Stomach (tissue), 9 donors: ENCODE data around the gene IGF2BP3. TPM values are rescaled to one million over a fixed set of nuclear protein-coding genes. Genes with fewer than 3 reads are reported as not detected.

Source experiments
- DNase-seq, 2 donors: peaks; one replicate each; pipeline versions ENCODE4 v3.0.0 to v3.0.0-alpha.2; 2013 to 2019
- H3K27ac ChIP-seq, 5 donors: fragments of 200-600 bp in 4 of 5; sonication (generic) in 4 of 5; one replicate each; pipeline ENCODE4 v1.5.1; 2013 to 2019; ENCODE audit warnings: mild to moderate bottlenecking in 1 of 5, moderate library complexity in 1 of 5
- H3K27me3 ChIP-seq, 3 donors: fragments of 200-600 bp; sonication (generic); one replicate each; pipeline ENCODE4 v1.5.1; 2017 to 2019; ENCODE audit warnings: mixed run types in 1 of 3
- H3K36me3 ChIP-seq, 4 donors: fragments of 200-600 bp; sonication (generic); 1 replicate in 3 of 4; 2 replicates in 1 of 4; pipeline ENCODE4 v1.5.1; 2016 to 2019
- H3K4me1 ChIP-seq, 4 donors: fragments of 200-600 bp; sonication (generic); one replicate each; pipeline ENCODE4 v1.5.1; 2016 to 2019
- H3K4me3 ChIP-seq, 4 donors: fragments of 200-600 bp; sonication (generic) in 3 of 4; one replicate each; pipeline ENCODE4 v1.5.1; 2016 to 2019; ENCODE audit warnings: mild to moderate bottlenecking in 1 of 4
- H3K9me3 ChIP-seq, 4 donors: fragments of 200-600 bp; sonication (generic); one replicate each; pipeline ENCODE4 v1.5.1; 2016 to 2019
- EP300 ChIP-seq: sonication (generic); formaldehyde crosslinking; IDR thresholded peaks from one replicate; pipeline ENCODE4 v1.6.1; 2017; ENCODE audit warnings: antibody characterized with exemption
- POLR2A ChIP-seq, 4 donors: fragments of 450-650 bp; IDR thresholded peaks; one replicate each; pipeline ENCODE4 v1.6.1; 2016; ENCODE audit warnings: antibody characterized with exemption in 4 of 4, control low read depth in 2 of 4, mild to moderate bottlenecking in 1 of 4, moderate library complexity in 1 of 4
- POLR2AphosphoS5 ChIP-seq, 3 donors: sonication (generic); formaldehyde crosslinking; IDR thresholded peaks; one replicate each; pipeline ENCODE4 v1.6.1; 2016; ENCODE audit warnings: antibody characterized with exemption in 3 of 3
- WGBS, 5 donors: extraction: QIAGEN DNeasy Blood & Tissue Kit in 3 of 5; methylation state at CpG; one replicate each; pipeline versions ENCODE4 v1.1.5 to v1.1.7; 2013 to 2018; 5-methylcytosine and 5-hydroxymethylcytosine counted together
- intact Hi-C: fragments of 100-400 bp; cut with DNase I; formaldehyde crosslinking; loops from one replicate; pipeline ENCODE4 v1.15.1; 2023; ENCODE audit warnings: low total_unique reads
- polyA plus RNA-seq, 3 donors: library from polyadenylated mRNA; stranded (reverse); fragments of 200-250 nt; gene quantifications; one replicate each; pipeline ENCODE4 v1.2.3, GENCODE V29; 2013
- total RNA-seq, 5 donors: library from RNA; depleted of rRNA; stranded (reverse); fragments of >200 nt; gene quantifications; one replicate each; pipeline versions ENCODE4 v1.1.0 to v1.2.3, GENCODE V29; 2014 to 2016
- TF ChIP-seq, protein P1 (sequence below), 7 experiments: fragments of 450-650 bp in 4 of 7; fragments of 200-600 bp in 3 of 7; sonication (generic) in 3 of 7; IDR thresholded peaks; one replicate each; pipeline ENCODE4 v1.5.1; 2016 to 2019; ENCODE audit warnings: antibody characterized with exemption in 7 of 7, control low read depth in 2 of 7, mild to moderate bottlenecking in 1 of 7
- donor health status: healthy with polysubstance abuse.
- donor health status: Bipolar disorder and iron deficiency.
- donor health status: healthy.

Gene IGF2BP3
- total and polyA plus RNA-seq, 8 donors = 0.43 to 61.9 (median 5.2) TPM; not detected in 4

DNA sequence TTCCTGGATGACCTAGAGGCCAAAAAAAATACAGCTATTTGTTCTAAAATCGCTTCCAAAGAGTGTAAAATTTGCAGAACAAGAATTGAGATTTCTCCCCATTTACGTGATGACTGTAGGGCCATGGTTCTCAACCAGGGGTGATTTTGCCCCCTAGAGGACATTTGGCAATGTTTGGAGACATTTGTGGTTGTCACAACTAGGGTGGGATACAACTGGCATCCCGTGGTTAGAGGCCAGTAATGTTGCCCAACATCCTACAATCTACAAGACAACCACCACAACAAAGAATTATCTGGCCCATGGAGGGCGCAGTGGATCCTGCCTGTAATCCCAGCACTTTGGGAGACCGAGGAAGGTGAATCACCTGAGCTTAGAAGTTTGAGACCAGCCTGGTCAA lies 193.9 kb downstream of the IGF2BP3 start:
- Histone ChIP-seq H3K4me3 (no peak overlapping the region), H3K27ac (no peak overlapping the region), H3K4me1 (peaks cover 0 to 12% (median 5%) of the 10 kb centered on the region in 4 donors), H3K27me3 (peaks cover 0 to 3% (median 0%) of the 10 kb centered on the region in 3 donors), H3K9me3 (no peaks in the 10 kb centered on the region), H3K36me3 (no peaks in the 10 kb centered on the region)
- DNase-seq = no peak
- TF ChIP-seq EP300 (no peak), POLR2AphosphoS5 (IDR thresholded peaks at IDR 0.05) (no peak), POLR2A (IDR thresholded peaks at IDR 0.05) (no peak)
- TF ChIP-seq, protein P1, sequence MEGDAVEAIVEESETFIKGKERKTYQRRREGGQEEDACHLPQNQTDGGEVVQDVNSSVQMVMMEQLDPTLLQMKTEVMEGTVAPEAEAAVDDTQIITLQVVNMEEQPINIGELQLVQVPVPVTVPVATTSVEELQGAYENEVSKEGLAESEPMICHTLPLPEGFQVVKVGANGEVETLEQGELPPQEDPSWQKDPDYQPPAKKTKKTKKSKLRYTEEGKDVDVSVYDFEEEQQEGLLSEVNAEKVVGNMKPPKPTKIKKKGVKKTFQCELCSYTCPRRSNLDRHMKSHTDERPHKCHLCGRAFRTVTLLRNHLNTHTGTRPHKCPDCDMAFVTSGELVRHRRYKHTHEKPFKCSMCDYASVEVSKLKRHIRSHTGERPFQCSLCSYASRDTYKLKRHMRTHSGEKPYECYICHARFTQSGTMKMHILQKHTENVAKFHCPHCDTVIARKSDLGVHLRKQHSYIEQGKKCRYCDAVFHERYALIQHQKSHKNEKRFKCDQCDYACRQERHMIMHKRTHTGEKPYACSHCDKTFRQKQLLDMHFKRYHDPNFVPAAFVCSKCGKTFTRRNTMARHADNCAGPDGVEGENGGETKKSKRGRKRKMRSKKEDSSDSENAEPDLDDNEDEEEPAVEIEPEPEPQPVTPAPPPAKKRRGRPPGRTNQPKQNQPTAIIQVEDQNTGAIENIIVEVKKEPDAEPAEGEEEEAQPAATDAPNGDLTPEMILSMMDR (IDR thresholded peaks at IDR 0.05) = no peak
- WGBS, 5 donors = 72 to 80% (median 75%) methylated on average over 5 of the region's 5 CpGs
- intact Hi-C loops = no loop called here

GRCh38 chr7:23275912-23276311 lies 194.4 kb downstream of the IGF2BP3 start:
- DNase-seq = no peak
- TF ChIP-seq POLR2AphosphoS5 (IDR thresholded peaks at IDR 0.05) = no peak
- no peak for TF ChIP-seq EP300
- TF ChIP-seq, protein P1 (IDR thresholded peaks at IDR 0.05) = no peak
- no peak for TF ChIP-seq POLR2A (IDR thresholded peaks at IDR 0.05)
- Histone ChIP-seq H3K36me3 (no peaks in the 10 kb centered on the region), H3K4me1 (peaks cover 0 to 12% (median 5%) of the 10 kb centered on the region in 4 donors), H3K27ac (no peak overlapping the region), H3K9me3 (no peaks in the 10 kb centered on the region), H3K27me3 (peaks cover 0 to 3% (median 0%) of the 10 kb centered on the region in 3 donors), H3K4me3 (no peak overlapping the region)
- WGBS, 5 donors = 75 to 81% (median 79%) methylated on average over 5 of the region's 5 CpGs
- intact Hi-C loops = no loop called here

DNA sequence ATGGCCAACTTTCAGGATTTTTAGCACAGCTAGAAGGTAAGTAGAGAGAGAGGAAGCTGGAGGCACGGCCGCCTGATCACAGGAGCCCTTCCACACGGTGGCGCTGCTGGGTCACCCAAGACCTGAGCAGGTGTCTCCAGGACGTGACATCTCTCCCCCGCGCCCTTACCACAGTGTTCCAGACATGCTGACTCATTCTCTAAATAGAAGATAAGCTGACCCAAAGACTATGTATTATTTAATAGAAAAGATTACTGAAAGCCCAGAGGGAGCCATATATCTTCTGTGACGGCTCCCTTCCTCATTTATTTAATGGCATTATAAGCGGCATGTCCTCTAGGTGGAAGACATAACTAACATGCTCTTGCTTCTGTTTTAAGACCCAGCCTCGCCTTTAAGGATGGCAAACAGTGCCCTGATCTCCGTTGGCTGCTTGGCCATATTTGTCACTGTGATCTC lies 197.1 kb downstream of the IGF2BP3 start:
- Histone ChIP-seq H3K27ac (no peak overlapping the region), H3K4me3 (no peak overlapping the region), H3K27me3 (peaks cover 0 to 3% (median 0%) of the 10 kb centered on the region in 3 donors), H3K4me1 (peaks cover 0 to 12% (median 5%) of the 10 kb centered on the region in 4 donors), H3K36me3 (peaks cover 0 to 6% (median 0%) of the 10 kb centered on the region in 4 donors), H3K9me3 (no peaks in the 10 kb centered on the region)
- DNase-seq = peak; percentile 97 to 98
- WGBS, 5 donors = 3 to 7% (median 5%) methylated on average over 11 of the region's 11 CpGs
- intact Hi-C loops = no loop called here
- no peak for TF ChIP-seq EP300
- TF ChIP-seq, protein P1 (IDR thresholded peaks at IDR 0.05) = peak in 5 of 7 experiments; percentile 42 to 77 (median 66)
- peak in 2 of 3 donors; percentile 54 to 84 for TF ChIP-seq POLR2AphosphoS5 (IDR thresholded peaks at IDR 0.05)

DNA sequence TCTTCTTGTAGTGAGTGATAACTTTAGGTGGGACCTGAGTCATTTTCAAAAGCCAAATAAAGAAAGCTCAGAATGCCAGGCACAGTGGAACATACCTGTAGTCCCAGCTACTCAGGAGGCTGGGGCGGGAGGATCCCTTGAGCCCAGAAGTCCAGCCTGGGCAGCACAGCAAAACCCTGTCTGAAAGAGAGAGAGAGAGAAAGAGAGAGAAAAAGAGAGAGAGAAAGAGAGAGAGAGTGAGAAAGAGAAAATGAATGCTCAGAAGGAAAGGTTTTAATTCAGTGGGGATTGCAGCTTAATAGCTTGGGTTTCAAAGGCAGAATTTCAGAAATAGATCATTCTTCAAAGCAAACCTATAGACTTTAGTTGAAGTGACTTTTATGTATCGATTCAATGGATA lies 198.0 kb downstream of the IGF2BP3 start:
- Histone ChIP-seq H3K4me3 (no peak overlapping the region), H3K4me1 (peaks cover 0 to 12% (median 5%) of the 10 kb centered on the region in 4 donors), H3K27ac (no peak overlapping the region), H3K9me3 (no peaks in the 10 kb centered on the region), H3K36me3 (peaks cover 0 to 6% (median 0%) of the 10 kb centered on the region in 4 donors), H3K27me3 (peaks cover 0 to 3% (median 0%) of the 10 kb centered on the region in 3 donors)
- WGBS, 5 donors = 88 to 92% (median 91%) methylated on average over 2 of the region's 2 CpGs
- TF ChIP-seq, protein P1 (IDR thresholded peaks at IDR 0.05) = no peak
- no peak for TF ChIP-seq POLR2AphosphoS5 (IDR thresholded peaks at IDR 0.05)
- no peak for TF ChIP-seq EP300
- TF ChIP-seq POLR2A (IDR thresholded peaks at IDR 0.05) = no peak
- intact Hi-C loops = no loop called here
- no peak for DNase-seq
